NOMO-1 (cell line): ENCODE data around the gene SYNE1.

Source experiments
- DNase-seq, 2 experiments: peaks; one replicate each; lab custom pipeline; 2025; ENCODE audit not compliant: unreplicated experiment in 2 of 2; lab: John Stamatoyannopoulos, UW

The SYNE1 gene

GRCh38 chr6:152244998-152245630, 392.0 kb downstream of the SYNE1 start:
- DNase-seq, result no peak

GRCh38 chr6:152241013-152241766, 396.0 kb downstream of the SYNE1 start:
- DNase-seq, result no peak

GRCh38 chr6:152240436-152240835, 396.7 kb downstream of the SYNE1 start:
- no peak for DNase-seq

GRCh38 chr6:152236370-152237097, 400.6 kb downstream of the SYNE1 start:
- DNase-seq, result no peak

- DNase-seq, result no peak
These were observed 403.4 kb downstream of the SYNE1 start for GRCh38 chr6:152233547-152234320.

GRCh38 chr6:152232501-152233151, 404.5 kb downstream of the SYNE1 start:
- no peak for DNase-seq

GRCh38 chr6:152229330-152229729, 407.8 kb downstream of the SYNE1 start:
- no peak for DNase-seq

- no peak for DNase-seq
These were observed 411.0 kb downstream of the SYNE1 start for GRCh38 chr6:152226119-152226518.

GRCh38 chr6:152225241-152225934, 411.8 kb downstream of the SYNE1 start:
- DNase-seq, result no peak

GRCh38 chr6:152223636-152224035, 413.5 kb downstream of the SYNE1 start:
- DNase-seq, result no peak

GRCh38 chr6:152221806-152222628, 415.1 kb downstream of the SYNE1 start:
- DNase-seq, result no peak

GRCh38 chr6:152220786-152221185, 416.4 kb downstream of the SYNE1 start:
- no peak for DNase-seq

- no peak for DNase-seq
These were observed 418.3 kb downstream of the SYNE1 start for GRCh38 chr6:152218887-152219286.

- no peak for DNase-seq
These were observed 424.7 kb downstream of the SYNE1 start for GRCh38 chr6:152212437-152212836.

- no peak for DNase-seq
These were observed 428.0 kb downstream of the SYNE1 start for GRCh38 chr6:152209211-152209610.

GRCh38 chr6:152207915-152208714, 429.0 kb downstream of the SYNE1 start:
- no peak for DNase-seq

- DNase-seq, result no peak
These were observed 430.9 kb downstream of the SYNE1 start for GRCh38 chr6:152206072-152206818.

GRCh38 chr6:152204591-152204990, 432.6 kb downstream of the SYNE1 start:
- no peak for DNase-seq
